ENCODE results near the gene OVCH1. TPM values are rescaled to one million over a fixed set of nuclear protein-coding genes. Genes with fewer than 3 reads are reported as not detected.

Gene OVCH1
- total RNA-seq, 2 experiments from 2014 or later: not detected

DNA sequence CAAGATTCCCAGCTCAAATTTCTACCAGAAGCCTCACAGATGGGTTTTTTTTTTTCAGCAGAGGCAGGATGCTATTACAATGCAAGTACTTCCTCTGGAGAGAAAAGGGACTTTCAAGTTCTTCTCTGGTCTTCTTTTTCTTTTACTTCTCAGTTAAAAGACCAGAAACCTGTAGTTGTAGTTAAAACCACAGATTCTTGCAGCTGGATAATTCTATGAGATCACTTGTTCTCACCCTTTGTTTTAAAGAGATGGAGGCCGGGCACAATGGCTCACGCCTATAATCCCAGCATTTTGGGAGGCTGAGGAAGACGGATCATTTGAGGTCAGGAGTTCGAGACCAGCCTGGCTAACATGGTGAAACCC, 47.6 kb upstream of the OVCH1 start:
- ATAC-seq (ENCODE audit: poor library complexity): no peak
- Histone ChIP-seq H3K4me1 (ENCODE audit: insufficient read depth, low read length) (no peaks in the 10 kb centered on the region), H3K27me3 (ENCODE audit: control insufficient read depth in 1 of 2, insufficient read depth in 2 of 2, low read length in 2 of 2) (peaks cover 0 to 9% of the 10 kb centered on the region in 2 experiments), H3K9me3 (ENCODE audit: control insufficient read depth in 1 of 2, insufficient read depth in 1 of 2, low read length in 2 of 2) (no peaks in the 10 kb centered on the region), H3K27ac (ENCODE audit: low read depth in 1 of 2, low read length in 2 of 2) (no peak overlapping the region), H3K36me3 (ENCODE audit: insufficient read depth, low read length) (no peaks in the 10 kb centered on the region), H3K4me3 (ENCODE audit: low read length) (no peak overlapping the region)
- POLR2A ChIA-PET: no interaction called here
- CTCF ChIA-PET: no interaction called here
- no peaks in the 10 kb centered on the region for H3K36me3 Mint-ChIP-seq (ENCODE audit: low read depth)
- H3K4me1 Mint-ChIP-seq (ENCODE audit: low read depth): no peaks in the 10 kb centered on the region
- TF ChIP-seq, protein P1, sequence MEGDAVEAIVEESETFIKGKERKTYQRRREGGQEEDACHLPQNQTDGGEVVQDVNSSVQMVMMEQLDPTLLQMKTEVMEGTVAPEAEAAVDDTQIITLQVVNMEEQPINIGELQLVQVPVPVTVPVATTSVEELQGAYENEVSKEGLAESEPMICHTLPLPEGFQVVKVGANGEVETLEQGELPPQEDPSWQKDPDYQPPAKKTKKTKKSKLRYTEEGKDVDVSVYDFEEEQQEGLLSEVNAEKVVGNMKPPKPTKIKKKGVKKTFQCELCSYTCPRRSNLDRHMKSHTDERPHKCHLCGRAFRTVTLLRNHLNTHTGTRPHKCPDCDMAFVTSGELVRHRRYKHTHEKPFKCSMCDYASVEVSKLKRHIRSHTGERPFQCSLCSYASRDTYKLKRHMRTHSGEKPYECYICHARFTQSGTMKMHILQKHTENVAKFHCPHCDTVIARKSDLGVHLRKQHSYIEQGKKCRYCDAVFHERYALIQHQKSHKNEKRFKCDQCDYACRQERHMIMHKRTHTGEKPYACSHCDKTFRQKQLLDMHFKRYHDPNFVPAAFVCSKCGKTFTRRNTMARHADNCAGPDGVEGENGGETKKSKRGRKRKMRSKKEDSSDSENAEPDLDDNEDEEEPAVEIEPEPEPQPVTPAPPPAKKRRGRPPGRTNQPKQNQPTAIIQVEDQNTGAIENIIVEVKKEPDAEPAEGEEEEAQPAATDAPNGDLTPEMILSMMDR (IDR thresholded peaks at IDR 0.05): no peak
- no peak overlapping the region for H3K27ac Mint-ChIP-seq
- intact Hi-C loops (cut with DNase I, micrococcal nuclease): no loop called here
- peaks cover 21% of the 10 kb centered on the region for H3K27me3 Mint-ChIP-seq
- H3K9me3 Mint-ChIP-seq: no peaks in the 10 kb centered on the region
- H3K4me3 Mint-ChIP-seq: no peak overlapping the region
- DNase-seq: no peak

DNA sequence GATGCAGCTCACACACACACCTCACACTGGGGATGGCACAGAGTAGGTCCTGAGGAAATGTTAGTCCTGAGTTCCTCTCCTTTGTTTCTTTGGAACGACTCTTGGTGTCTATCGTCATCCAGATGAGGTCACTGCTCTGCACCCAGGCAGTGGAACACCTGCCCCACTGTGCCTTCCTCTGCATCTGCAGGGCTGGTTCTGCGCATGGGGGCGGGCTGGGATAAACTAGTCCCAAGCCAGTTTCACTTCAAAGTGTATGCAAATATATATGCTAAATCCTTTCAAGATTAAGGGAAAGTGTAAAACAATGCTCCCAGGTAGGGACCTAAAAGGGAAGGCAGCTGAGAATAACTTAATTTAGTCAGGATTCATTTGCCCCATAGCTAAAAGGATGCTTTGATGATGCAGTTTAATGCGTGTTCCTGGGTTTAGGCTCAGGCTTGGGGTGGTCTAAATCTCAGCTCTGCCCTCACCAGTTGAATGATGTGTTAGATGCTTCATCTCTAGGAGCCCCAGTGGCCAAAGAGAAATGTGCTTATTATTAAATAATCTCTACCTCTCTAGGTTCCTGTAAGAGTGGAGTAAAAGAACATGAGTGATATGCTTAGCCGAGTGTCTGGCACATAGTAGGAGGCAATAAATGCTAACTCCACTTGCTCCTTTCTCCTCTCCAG, 47.1 kb upstream of the OVCH1 start:
- ChIA-PET POLR2A (no interaction called here), CTCF (no interaction called here)
- H3K27me3 ChIP-seq (ENCODE audit: control insufficient read depth in 1 of 2, insufficient read depth in 2 of 2, low read length in 2 of 2): peaks cover 0 to 9% of the 10 kb centered on the region in 2 experiments
- no peak overlapping the region for H3K4me3 ChIP-seq (ENCODE audit: low read length)
- H3K36me3 ChIP-seq (ENCODE audit: insufficient read depth, low read length): no peaks in the 10 kb centered on the region
- intact Hi-C loops (cut with DNase I, micrococcal nuclease): no loop called here
- ATAC-seq (ENCODE audit: poor library complexity): no peak
- H3K4me1 Mint-ChIP-seq (ENCODE audit: low read depth): no peaks in the 10 kb centered on the region
- H3K27ac ChIP-seq (ENCODE audit: low read depth in 1 of 2, low read length in 2 of 2): no peak overlapping the region
- H3K4me3 Mint-ChIP-seq: no peak overlapping the region
- H3K9me3 Mint-ChIP-seq: no peaks in the 10 kb centered on the region
- no peak overlapping the region for H3K27ac Mint-ChIP-seq
- H3K27me3 Mint-ChIP-seq: peaks cover 21% of the 10 kb centered on the region
- H3K9me3 ChIP-seq (ENCODE audit: control insufficient read depth in 1 of 2, insufficient read depth in 1 of 2, low read length in 2 of 2): no peaks in the 10 kb centered on the region
- TF ChIP-seq, protein P1 (IDR thresholded peaks at IDR 0.05): no peak
- DNase-seq: no peak
- no peaks in the 10 kb centered on the region for H3K36me3 Mint-ChIP-seq (ENCODE audit: low read depth)
- no peaks in the 10 kb centered on the region for H3K4me1 ChIP-seq (ENCODE audit: insufficient read depth, low read length)

DNA sequence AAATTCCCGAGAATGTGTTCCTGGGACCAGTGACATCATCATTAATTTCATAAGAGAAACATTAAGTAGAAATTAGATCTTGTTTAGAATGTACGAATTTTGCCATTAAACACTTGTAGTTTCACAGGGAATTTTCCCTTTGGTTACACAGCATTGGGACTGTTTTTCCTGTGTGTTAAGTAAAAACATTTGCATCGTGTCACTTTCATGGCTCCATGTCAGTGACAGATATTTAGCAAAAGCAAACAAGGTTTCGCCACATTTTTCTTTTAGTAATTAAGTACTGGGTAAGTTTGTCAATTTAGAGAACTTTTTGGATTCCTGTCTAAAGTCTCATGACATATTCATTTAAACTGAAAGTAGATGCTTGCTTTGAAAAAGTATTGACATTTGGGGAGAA, 45.5 kb upstream of the OVCH1 start:
- Mint-ChIP-seq H3K27ac (no peak overlapping the region), H3K4me3 (no peak overlapping the region), H3K9me3 (no peaks in the 10 kb centered on the region), H3K36me3 (ENCODE audit: low read depth) (no peaks in the 10 kb centered on the region), H3K27me3 (peaks cover 21% of the 10 kb centered on the region), H3K4me1 (ENCODE audit: low read depth) (no peaks in the 10 kb centered on the region)
- ATAC-seq (ENCODE audit: poor library complexity) (no peak), DNase-seq (no peak)
- H3K4me3 ChIP-seq (ENCODE audit: low read length): no peak overlapping the region
- ChIA-PET CTCF (no interaction called here), POLR2A (no interaction called here)
- TF ChIP-seq, protein P1 (IDR thresholded peaks at IDR 0.05): no peak
- H3K27ac ChIP-seq (ENCODE audit: low read depth in 1 of 2, low read length in 2 of 2): no peak overlapping the region
- intact Hi-C loops (cut with DNase I, micrococcal nuclease): no loop called here
- H3K4me1 ChIP-seq (ENCODE audit: insufficient read depth, low read length): no peaks in the 10 kb centered on the region
- H3K36me3 ChIP-seq (ENCODE audit: insufficient read depth, low read length): no peaks in the 10 kb centered on the region
- H3K27me3 ChIP-seq (ENCODE audit: control insufficient read depth in 1 of 2, insufficient read depth in 2 of 2, low read length in 2 of 2): peaks cover 0 to 9% of the 10 kb centered on the region in 2 experiments
- no peaks in the 10 kb centered on the region for H3K9me3 ChIP-seq (ENCODE audit: control insufficient read depth in 1 of 2, insufficient read depth in 1 of 2, low read length in 2 of 2)

Measured in CD4-positive, alpha-beta T cell (primary cell).